NB4 (cell line): ENCODE data around the gene LSAMP.

ENCODE experiments used
- MYC ChIP-seq: IDR thresholded peaks from 2 replicates; pipeline ENCODE4 v1.6.1; 2011; ENCODE audit warnings: low read depth, low read length
- POLR2A ChIP-seq: IDR thresholded peaks from 2 replicates; pipeline ENCODE4 v1.6.1; 2011; ENCODE audit warnings: mild to moderate bottlenecking; ENCODE audit not compliant: insufficient read length; ENCODE audit errors: extremely low read depth
- TF ChIP-seq, protein P1 (sequence below): IDR thresholded peaks from one replicate; pipeline ENCODE4 v1.5.1; 2012; ENCODE audit warnings: low read depth, low read length

DNA sequence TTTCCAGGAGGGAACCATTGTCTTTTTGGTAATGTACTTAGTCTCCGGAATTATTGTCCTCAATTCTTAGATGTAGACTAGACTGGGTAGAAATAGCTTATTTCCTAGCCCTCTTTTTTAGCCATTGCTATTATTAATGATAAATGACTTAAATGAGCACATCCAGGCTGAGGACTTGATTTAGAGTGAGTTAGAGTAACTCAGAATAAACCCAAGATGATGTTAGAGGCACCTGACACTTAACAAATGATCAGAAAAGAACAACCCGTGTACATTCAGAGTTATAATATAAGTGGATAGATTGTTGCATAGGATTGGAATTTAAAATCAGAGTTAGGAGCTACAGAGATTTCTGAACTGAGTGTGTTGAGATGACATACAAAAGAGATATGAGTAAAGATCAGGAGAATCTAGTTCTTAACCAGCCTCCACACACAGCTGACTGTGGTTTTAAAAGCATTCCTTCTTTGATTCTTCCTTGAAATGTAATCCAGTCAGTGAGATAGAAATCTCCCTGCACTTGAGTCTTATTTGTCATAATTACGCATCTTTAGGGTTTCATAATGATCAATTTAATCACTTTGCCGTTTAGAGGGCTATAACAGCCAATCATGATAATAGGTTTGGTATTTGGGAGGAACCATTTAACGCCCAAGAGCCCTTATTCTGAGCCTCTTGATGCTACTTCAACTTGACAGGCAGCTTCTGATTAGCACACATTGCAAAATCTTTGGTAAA is 455.4 kb downstream of the LSAMP start:
- TF ChIP-seq, protein P1, sequence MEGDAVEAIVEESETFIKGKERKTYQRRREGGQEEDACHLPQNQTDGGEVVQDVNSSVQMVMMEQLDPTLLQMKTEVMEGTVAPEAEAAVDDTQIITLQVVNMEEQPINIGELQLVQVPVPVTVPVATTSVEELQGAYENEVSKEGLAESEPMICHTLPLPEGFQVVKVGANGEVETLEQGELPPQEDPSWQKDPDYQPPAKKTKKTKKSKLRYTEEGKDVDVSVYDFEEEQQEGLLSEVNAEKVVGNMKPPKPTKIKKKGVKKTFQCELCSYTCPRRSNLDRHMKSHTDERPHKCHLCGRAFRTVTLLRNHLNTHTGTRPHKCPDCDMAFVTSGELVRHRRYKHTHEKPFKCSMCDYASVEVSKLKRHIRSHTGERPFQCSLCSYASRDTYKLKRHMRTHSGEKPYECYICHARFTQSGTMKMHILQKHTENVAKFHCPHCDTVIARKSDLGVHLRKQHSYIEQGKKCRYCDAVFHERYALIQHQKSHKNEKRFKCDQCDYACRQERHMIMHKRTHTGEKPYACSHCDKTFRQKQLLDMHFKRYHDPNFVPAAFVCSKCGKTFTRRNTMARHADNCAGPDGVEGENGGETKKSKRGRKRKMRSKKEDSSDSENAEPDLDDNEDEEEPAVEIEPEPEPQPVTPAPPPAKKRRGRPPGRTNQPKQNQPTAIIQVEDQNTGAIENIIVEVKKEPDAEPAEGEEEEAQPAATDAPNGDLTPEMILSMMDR = no peak
- TF ChIP-seq POLR2A (no peak), MYC (no peak)
